Endodermal cell (in vitro differentiated cells): Measurements from ENCODE around the gene AMER3. TPM values are rescaled to one million over a fixed set of nuclear protein-coding genes. Genes with fewer than 3 reads are reported as not detected.

Experiments
- DNase-seq: peaks from one replicate; pipeline ENCODE4 v3.0.0-alpha.2; 2017
- H3K27ac ChIP-seq: 2 replicates; pipeline ENCODE4 v1.5.1; 2013; ENCODE audit warnings: mild to moderate bottlenecking, low read depth, low read length, moderate library complexity
- H3K27me3 ChIP-seq: 2 replicates; pipeline ENCODE4 v1.6.1; 2013; ENCODE audit warnings: mild to moderate bottlenecking, low read length, moderate library complexity; ENCODE audit not compliant: insufficient read depth, control insufficient read depth, poor library complexity, severe bottlenecking
- H3K36me3 ChIP-seq: 2 replicates; pipeline ENCODE4 v1.7.0; 2013; ENCODE audit warnings: mild to moderate bottlenecking, low read length, moderate library complexity; ENCODE audit not compliant: control insufficient read depth, insufficient read depth
- H3K4me1 ChIP-seq: one replicate; pipeline ENCODE4 v1.7.0; 2013; ENCODE audit warnings: low read length; ENCODE audit not compliant: control insufficient read depth, insufficient read depth
- H3K4me3 ChIP-seq: 2 replicates; pipeline ENCODE4 v1.5.1; 2013; ENCODE audit warnings: mild to moderate bottlenecking, low read length, moderate library complexity
- H3K9ac ChIP-seq: 2 replicates; pipeline ENCODE4 v1.6.1; 2013; ENCODE audit warnings: mild to moderate bottlenecking, low read length, moderate library complexity; ENCODE audit not compliant: poor library complexity, severe bottlenecking; ENCODE audit errors: extremely low read depth
- H3K9me3 ChIP-seq: 2 replicates; pipeline ENCODE4 v1.6.1; 2013; ENCODE audit warnings: mild to moderate bottlenecking, low read length, moderate library complexity; ENCODE audit not compliant: control insufficient read depth
- H3K27ac Mint-ChIP-seq: 2 replicates; pipeline ENCODE4 v1.8.0; 2020; ENCODE audit warnings: mixed read lengths
- H3K27me3 Mint-ChIP-seq: 2 replicates; pipeline ENCODE4 v1.8.0; 2021; ENCODE audit warnings: mild to moderate bottlenecking, mixed read lengths; ENCODE audit not compliant: insufficient read depth
- H3K36me3 Mint-ChIP-seq: 2 replicates; pipeline ENCODE4 v1.8.0; 2020; ENCODE audit warnings: low read depth, mixed read lengths
- H3K4me1 Mint-ChIP-seq: 2 replicates; pipeline ENCODE4 v1.8.0; 2020; ENCODE audit warnings: mixed read lengths
- H3K4me3 Mint-ChIP-seq: 2 replicates; pipeline ENCODE4 v1.8.0; 2020; ENCODE audit warnings: mild to moderate bottlenecking, moderate library complexity, mixed read lengths
- H3K9me3 Mint-ChIP-seq: 2 replicates; pipeline ENCODE4 v1.8.0; 2020; ENCODE audit warnings: mild to moderate bottlenecking, mixed read lengths
- CTCF ChIP-seq: fragments of 200-600 bp; sonication (generic); conservative IDR thresholded peaks from 2 replicates; pipeline ENCODE4 v1.5.0; 2021; ENCODE audit warnings: antibody characterized with exemption, mild to moderate bottlenecking
- WGBS, 2 experiments: methylation state at CpG; one replicate each; pipeline versions ENCODE4 v1.1.5 to v1.1.7; 2013; ENCODE audit warnings: missing lambda C conversion rate in 2 of 2, mixed read lengths in 1 of 2; ENCODE audit not compliant: insufficient coverage in 1 of 2, insufficient read length in 1 of 2; 5-methylcytosine and 5-hydroxymethylcytosine counted together
- total RNA-seq, 2 donors: library from RNA; stranded (reverse); fragmentation: NEBNext Ultra II Directional in 1 of 2; extraction: Animal tissue kit (Norgen Biotek cat#: 25700) in 1 of 2; gene quantifications; 2 replicates in 1 of 2; 3 replicates in 1 of 2; pipeline ENCODE4 v1.2.1, GENCODE V29; 2021

The AMER3 gene
- total RNA-seq, 2 donors from 2014 or later = 0.91 to 2.3 TPM

GRCh38 chr2:130808482-130809268, 53.3 kb downstream of the AMER3 start:
- WGBS, 2 experiments = 94 to 98% methylated on average over 8 to 12 of the region's 12 CpGs
- Histone ChIP-seq H3K4me3 (no peak overlapping the region), H3K9me3 (no peaks in the 10 kb centered on the region), H3K36me3 (no peaks in the 10 kb centered on the region), H3K27ac (no peak overlapping the region), H3K9ac (no peak overlapping the region), H3K4me1 (no peaks in the 10 kb centered on the region), H3K27me3 (no peaks in the 10 kb centered on the region)
- no peak overlapping the region for H3K4me3 Mint-ChIP-seq
- H3K9me3 Mint-ChIP-seq = no peaks in the 10 kb centered on the region
- no peak for TF ChIP-seq CTCF
- no peaks in the 10 kb centered on the region for H3K36me3 Mint-ChIP-seq
- no peaks in the 10 kb centered on the region for H3K4me1 Mint-ChIP-seq
- H3K27me3 Mint-ChIP-seq = no peaks in the 10 kb centered on the region
- no peak for DNase-seq
- H3K27ac Mint-ChIP-seq = no peak overlapping the region

DNA sequence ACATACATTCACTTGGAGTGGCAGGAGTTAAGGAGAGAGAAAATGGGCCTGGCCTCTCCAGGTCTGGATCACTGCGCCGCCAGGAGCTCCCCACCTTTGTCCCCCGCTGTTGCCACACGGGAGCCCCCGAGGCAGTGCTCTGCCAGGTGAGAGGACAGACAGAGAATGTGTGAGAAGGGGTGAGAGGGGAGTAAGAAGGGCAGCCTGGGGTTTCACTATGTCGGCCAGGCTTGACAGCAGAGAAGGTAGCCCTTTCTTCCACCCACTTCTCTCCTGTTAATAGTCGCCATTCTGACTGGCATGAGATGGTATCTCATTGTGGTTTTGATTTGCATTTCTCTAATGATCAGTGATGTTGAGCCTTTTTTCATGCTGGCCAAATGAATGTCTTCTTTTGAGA, 55.1 kb downstream of the AMER3 start:
- Mint-ChIP-seq H3K9me3 (no peaks in the 10 kb centered on the region), H3K27ac (no peak overlapping the region), H3K36me3 (no peaks in the 10 kb centered on the region), H3K4me1 (no peaks in the 10 kb centered on the region), H3K27me3 (no peaks in the 10 kb centered on the region), H3K4me3 (no peak overlapping the region)
- no peak overlapping the region for H3K9ac ChIP-seq
- H3K4me1 ChIP-seq = no peaks in the 10 kb centered on the region
- no peak overlapping the region for H3K27ac ChIP-seq
- H3K9me3 ChIP-seq = no peaks in the 10 kb centered on the region
- 87 to 88% methylated on average over 5 to 7 of the region's 7 CpGs for WGBS, 2 experiments
- H3K36me3 ChIP-seq = no peaks in the 10 kb centered on the region
- no peak for TF ChIP-seq CTCF
- peak; percentile 37 for DNase-seq
- no peaks in the 10 kb centered on the region for H3K27me3 ChIP-seq
- no peak overlapping the region for H3K4me3 ChIP-seq

- WGBS, 2 experiments = 91 to 92% methylated on average over 5 of the region's 5 CpGs
Measured at GRCh38 chr2:130813722-130814121, 58.4 kb downstream of the AMER3 start.

More at GRCh38 chr2:130813722-130814121, 58.4 kb downstream of the AMER3 start:
- Histone ChIP-seq H3K27ac (no peak overlapping the region), H3K9me3 (no peaks in the 10 kb centered on the region), H3K4me3 (no peak overlapping the region), H3K9ac (no peak overlapping the region), H3K4me1 (no peaks in the 10 kb centered on the region), H3K27me3 (no peaks in the 10 kb centered on the region), H3K36me3 (no peaks in the 10 kb centered on the region)
- Mint-ChIP-seq H3K27me3 (no peaks in the 10 kb centered on the region), H3K36me3 (no peaks in the 10 kb centered on the region), H3K4me3 (no peak overlapping the region), H3K27ac (no peak overlapping the region), H3K4me1 (no peaks in the 10 kb centered on the region), H3K9me3 (no peaks in the 10 kb centered on the region)
- DNase-seq = no peak
- TF ChIP-seq CTCF = no peak
